ENCODE results near the gene UBIAD1. TPM values are rescaled to one million over a fixed set of nuclear protein-coding genes. Genes with fewer than 3 reads are reported as not detected.

Gene UBIAD1
- total and polyA plus RNA-seq, 2 of the 13 experiments (the other 11 are each of a cell fraction or from before 2014, with no cell fraction given): 16.9 to 20.4 TPM

- FAIRE-seq (peak; percentile 43), DNase-seq (ENCODE audit: low spot score) (peak; percentile 23), ATAC-seq (peak; percentile 85)
- no peaks in the 10 kb centered on the region for H3K9me3 ChIP-seq (ENCODE audit: low read length)
- H3K4me1 ChIP-seq (ENCODE audit: insufficient read depth, low read length): 0 out of 2 replicates have a peak, but pooled peaks cover 5% of the 10 kb centered on the region
- H3K27me3 ChIP-seq (ENCODE audit: control insufficient read depth in 1 of 2, insufficient read depth in 2 of 2, low read length in 2 of 2): peaks cover 9 to 51% of the 10 kb centered on the region in 2 experiments; a peak in 4 of 5 replicates
- no TSS peak for BruUV-seq (replicated peaks)
- ChIA-PET POLR2A (no interaction called here), CTCF (ENCODE audit: low intra/inter-chr PET ratio, low total read pairs) (interaction anchor here (0.8 to 1.7 kb wide), 2 partner anchors 96 to 305 kb away, joined by 3 to 19 read pairs; no protein-coding TSS in a partner anchor)
- 33% methylated on average over 11 of the region's 12 CpGs for WGBS (ENCODE audit: low lambda C conversion rate)
- H3K27ac ChIP-seq (ENCODE audit: extremely low read length, insufficient read depth, low read length): no peak overlapping the region
- no peak overlapping the region for H3K9ac ChIP-seq (ENCODE audit: insufficient read depth, low read depth, low read length)
- H3K4me2 ChIP-seq (ENCODE audit: low read depth, low read length): no peak overlapping the region
- no peaks in the 10 kb centered on the region for H3K36me3 ChIP-seq (replicated peaks in 1 of 2; ENCODE audit: control insufficient read depth in 1 of 2, insufficient read depth in 2 of 2, low read length in 2 of 2)
- H3K4me3 ChIP-seq (replicated peaks in 1 of 3; ENCODE audit: insufficient read depth in 1 of 3, low read depth in 2 of 3, low read length in 3 of 3): no peak overlapping the region
- no peak overlapping the region for H2AFZ ChIP-seq (ENCODE audit: low read length)
- intact Hi-C loops (cut with micrococcal nuclease; ENCODE audit: unreplicated experiment) (loop anchor here (1.0 kb wide), 1 partner anchor 305 kb away; no protein-coding TSS in a partner anchor), in situ Hi-C loops (cut with HindIII; ENCODE audit: extremely low pct_ligation_motif_present, low pct_unique_long_range_greater_than_20kb) (no loop called here)
- H3K79me2 ChIP-seq (ENCODE audit: insufficient read depth, low read length): no peaks in the 10 kb centered on the region
- no peaks in the 10 kb centered on the region for H4K20me1 ChIP-seq (ENCODE audit: insufficient read depth, low read length)
- no peak for TF ChIP-seq ZNF317 (CRISPR knock-in tag; IDR thresholded peaks at IDR 0.05)
- TF ChIP-seq ZNF20 (CRISPR knock-in tag; IDR thresholded peaks at IDR 0.05): no peak
- TF ChIP-seq RAD21 (CRISPR knock-in tag; IDR thresholded peaks at IDR 0.05): peak; percentile 36; the same call in 1 of the 2 replicates
- peak; percentile 78 for TF ChIP-seq CTCF (CRISPR knock-in tag; IDR thresholded peaks at IDR 0.05)
- TF ChIP-seq SMC3 (IDR thresholded peaks at IDR 0.05; ENCODE audit: low read length): peak; percentile 35; the same call in 1 of the 2 replicates
- no peak for TF ChIP-seq MAX (IDR thresholded peaks at IDR 0.05)
- peak; percentile 61 for TF ChIP-seq XRCC5 (optimal IDR thresholded peaks at IDR 0.05; ENCODE audit: low read length)
- TF ChIP-seq ZSCAN12 (CRISPR knock-in tag; IDR thresholded peaks at IDR 0.05): no peak
- peak; percentile 55 for TF ChIP-seq STAG1 (CRISPR knock-in tag; IDR thresholded peaks at IDR 0.05)
- TF ChIP-seq ZNF629 (CRISPR knock-in tag; conservative IDR thresholded peaks at IDR 0.05): no peak
- no peak for TF ChIP-seq NFKBIZ (CRISPR knock-in tag; IDR thresholded peaks at IDR 0.05)
- TF ChIP-seq ATF7 (IDR thresholded peaks at IDR 0.05): no peak
- no peak for TF ChIP-seq ATF7 (CRISPR knock-in tag; IDR thresholded peaks at IDR 0.05)
- no peak for TF ChIP-seq KIAA2018 (CRISPR knock-in tag; IDR thresholded peaks at IDR 0.05; ENCODE audit: borderline replicate concordance)
- TF ChIP-seq MIER2 (CRISPR knock-in tag; IDR thresholded peaks at IDR 0.05): no peak
- peak; percentile 78; the same call in 1 of the 2 replicates for TF ChIP-seq PCBP1 (IDR thresholded peaks at IDR 0.05; ENCODE audit: borderline replicate concordance, low read depth, low read length)
- TF ChIP-seq ZNF878 (CRISPR knock-in tag; IDR thresholded peaks at IDR 0.05): no peak
Observed at GRCh38 chr1:11337580-11338073, 64.6 kb downstream of the UBIAD1 start.

All from HepG2 (cell line).